ENCODE results near the gene DLK2.
"Not testable (repeated sequence)": the region's sequence is repeated elsewhere in the genome, so short reads cannot be mapped to it uniquely, and the experiment has no call there.

DLK2 gene

DNA sequence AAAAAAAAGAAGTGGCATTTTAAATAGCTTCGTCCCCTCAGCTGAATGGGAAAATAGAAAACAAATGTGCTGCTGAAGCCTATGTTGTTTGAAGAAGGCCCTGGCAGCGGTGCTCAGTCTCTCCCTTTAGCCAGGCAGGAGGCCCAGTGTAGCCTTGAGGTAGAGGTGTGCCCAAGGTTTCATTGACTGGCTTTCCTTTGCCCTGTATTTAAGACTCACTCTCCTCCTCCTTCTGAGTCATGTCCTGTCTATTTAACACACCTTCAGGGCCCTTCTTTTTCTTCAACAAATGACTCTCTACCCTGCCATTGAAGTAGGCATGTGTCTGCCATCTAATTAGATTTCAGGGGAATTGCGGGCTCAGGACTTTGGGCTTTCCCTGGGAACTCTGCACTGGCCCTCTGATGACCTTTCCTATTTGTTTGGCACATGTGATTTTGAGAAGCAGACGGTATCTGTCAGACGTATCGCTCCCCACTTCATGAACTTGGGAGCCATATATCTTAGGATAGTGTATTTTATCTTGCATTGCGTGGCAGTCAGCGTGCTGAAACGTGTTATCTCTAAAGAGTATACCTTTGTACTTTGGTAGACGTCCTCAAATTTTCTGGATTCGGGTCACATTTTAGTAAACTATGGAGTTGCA lies 26.4 kb upstream of the DLK2 start:
- in situ Hi-C loops (cut with MboI; ENCODE audit: low sequenced_read_pairs), result no loop called here

DNA sequence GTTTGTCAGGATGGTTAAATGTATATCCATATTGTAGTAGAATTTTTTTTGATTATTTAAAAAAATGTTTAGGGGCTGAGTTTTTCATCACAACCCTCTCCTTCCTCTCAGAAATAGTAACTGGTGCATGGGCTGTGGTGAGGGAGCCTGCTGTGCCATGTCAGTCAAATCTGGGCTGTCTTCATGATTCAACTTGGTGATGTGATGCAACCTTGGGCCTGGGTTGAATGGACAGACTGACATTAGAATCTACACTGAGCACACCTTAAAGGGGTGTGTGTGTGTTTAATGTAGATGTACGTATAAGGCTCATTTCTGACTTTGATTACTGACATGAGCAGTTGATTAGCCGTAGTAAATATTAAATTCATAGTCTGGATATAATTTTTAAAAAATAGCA lies 25.7 kb upstream of the DLK2 start:
- in situ Hi-C loops (cut with MboI; ENCODE audit: low sequenced_read_pairs), result no loop called here

DNA sequence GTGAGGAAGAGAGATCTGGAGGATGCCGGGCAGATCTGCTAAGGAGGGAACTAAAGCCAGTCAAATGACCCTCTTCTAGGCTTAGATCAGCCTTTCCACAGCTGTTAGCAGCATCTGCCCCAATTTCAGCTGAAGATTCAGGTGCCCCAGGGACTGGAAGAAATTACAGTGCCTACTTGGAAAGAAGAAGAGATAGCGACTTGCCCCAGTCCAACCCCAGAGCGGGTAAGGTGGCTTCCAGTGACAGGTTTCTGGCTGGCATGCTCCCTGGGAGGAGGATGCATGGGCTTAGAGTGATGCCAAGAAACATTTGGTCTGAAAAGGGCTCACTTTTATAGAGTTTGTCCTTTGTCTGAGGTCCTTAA lies 22.6 kb upstream of the DLK2 start:
- in situ Hi-C loops (cut with MboI; ENCODE audit: low sequenced_read_pairs), result no loop called here

DNA sequence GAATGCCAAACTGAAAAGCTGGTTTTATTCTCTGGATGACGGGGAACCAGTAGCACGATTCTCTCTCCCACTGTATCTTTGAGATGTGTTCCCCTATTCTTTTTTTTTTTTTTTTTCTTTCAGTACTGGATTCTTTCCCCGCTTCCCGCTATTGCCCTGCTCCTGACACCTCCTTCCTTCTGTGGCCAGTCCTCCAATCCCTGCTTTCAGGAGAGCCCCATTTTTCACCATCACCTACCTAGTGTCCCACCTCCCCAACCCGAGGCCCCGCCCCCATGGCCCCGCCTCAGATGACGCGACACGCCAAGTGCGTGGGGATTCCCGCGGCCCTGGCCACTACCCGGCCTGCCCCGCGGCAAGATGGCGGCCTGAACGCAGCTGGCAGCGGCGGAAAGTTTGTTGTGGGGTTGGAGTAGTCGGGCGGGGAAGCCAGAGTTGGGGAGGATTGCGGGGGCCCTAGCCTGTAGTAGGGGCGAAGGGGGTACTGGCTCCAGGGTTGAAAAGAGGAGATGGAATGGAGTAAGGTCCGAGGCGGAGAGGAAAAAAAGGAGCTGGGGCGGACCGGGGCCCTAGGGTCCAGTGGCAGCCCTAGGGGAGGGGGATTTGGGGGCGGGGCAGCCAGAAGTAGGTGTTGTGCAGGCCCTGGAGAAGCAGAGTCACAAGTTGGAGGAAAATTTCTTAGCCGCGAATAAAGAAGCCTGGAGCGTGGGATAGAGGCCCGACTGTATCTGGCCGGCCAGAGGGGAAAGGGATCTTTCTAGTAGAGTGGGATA lies 22.1 kb upstream of the DLK2 start, which contains the start of gene TJAP1:
Gene TJAP1, plus strand, starts transcription at position 336 of the 773 bp plus-strand sequence. CDS start 21,432 bp downstream, outside the sequence.
- in situ Hi-C loops (cut with MboI; ENCODE audit: low sequenced_read_pairs), result no loop called here

DNA sequence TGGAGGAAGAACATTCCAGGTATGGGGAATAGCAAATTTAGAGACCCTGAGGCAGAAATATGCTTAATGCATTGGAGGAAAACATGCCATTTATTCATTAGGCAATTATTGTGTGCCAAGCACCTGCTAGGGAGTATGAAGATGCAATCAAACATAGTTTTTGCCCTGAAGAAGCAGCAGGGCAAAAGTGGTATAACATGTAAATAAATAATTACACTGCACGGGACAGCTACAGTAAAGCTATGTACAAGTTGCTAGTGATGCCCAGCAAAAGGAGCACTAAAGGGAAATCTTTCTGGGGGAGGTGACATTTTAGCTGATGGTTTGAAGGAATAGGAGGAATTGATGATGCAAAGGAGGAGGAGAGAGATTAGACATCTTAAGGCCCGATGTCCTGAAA lies 21.4 kb upstream of the DLK2 start:
- in situ Hi-C loops (cut with MboI; ENCODE audit: low sequenced_read_pairs), result no loop called here

DNA sequence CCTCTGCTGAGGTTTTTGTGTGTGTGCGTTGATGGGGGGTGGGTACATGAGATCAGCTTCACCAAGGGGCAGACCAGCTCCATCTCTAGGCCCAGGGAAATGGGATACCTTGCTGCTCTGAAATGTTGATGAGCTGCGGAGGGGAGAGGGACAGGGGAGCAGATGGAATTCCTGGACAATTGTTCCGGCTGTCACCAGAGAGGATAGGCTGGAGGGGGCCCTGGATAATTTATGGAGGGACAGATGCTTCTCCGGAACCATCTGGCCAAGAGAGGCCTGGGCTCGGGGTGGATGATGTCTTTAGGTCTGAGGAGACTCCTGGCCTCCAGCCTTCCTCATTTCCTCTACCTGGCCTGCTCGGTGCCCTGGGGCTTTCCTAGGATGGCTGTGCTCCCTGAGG lies 20.2 kb upstream of the DLK2 start:
- in situ Hi-C loops (cut with MboI; ENCODE audit: low sequenced_read_pairs), result no loop called here

DNA sequence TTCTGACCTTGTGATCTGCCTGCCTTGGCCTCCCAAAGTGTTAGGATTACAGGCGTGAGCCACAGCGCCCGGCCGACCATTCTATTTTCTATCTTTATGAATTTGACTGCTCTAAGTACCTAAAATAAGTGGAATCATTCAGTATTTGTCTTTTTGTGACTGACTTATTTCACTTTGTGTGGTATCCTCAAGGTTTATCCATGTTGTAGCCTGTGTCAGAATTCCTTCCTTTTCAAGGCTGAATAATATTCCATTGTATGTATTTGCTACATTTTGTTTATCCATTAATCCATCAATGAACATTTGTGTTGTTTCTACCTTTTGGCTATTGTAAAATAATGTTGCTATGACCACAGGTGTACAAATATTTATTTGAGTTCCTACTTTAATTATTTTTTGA lies 17.2 kb upstream of the DLK2 start:
- in situ Hi-C loops (cut with MboI; ENCODE audit: low sequenced_read_pairs), result no loop called here

DNA sequence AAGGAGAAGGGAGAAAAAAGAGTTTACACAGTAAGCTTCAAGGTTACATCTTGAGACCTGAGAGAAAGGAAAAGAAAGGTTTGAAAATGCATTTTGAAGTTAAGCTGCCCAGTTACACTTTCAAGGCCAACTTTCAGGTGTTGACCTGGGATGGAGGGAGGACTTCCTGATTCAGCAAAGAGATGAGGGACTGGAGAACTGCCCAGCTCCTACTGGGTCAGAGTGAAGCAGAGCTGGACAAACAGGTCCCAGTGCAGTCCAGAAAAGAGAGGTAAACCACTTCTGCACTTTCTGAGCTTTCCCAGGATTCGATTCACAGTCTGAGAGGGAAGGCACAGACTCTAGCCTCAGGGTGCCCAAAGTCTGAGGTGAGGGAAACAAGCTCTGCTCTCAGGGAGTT lies 16.1 kb upstream of the DLK2 start:
- in situ Hi-C loops (cut with MboI; ENCODE audit: low sequenced_read_pairs), result no loop called here

DNA sequence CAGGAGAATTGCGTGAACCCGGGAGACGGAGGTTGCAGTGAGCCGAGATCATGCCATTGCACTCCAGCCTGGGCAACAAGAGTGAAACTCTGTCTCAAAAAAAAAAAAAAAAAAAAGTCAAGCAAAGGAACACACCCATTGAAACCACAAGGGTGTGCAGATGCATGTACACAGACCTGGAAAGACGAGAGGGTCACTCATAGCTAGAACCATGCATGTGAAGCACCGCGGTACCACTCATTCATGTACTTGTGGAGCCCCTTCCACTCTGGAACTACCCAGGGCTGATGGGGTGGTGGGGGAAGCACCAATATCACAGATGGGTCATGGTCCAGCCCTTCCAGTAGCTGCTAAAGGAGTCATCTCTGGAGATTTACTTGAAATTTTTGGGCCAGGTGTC lies 14.6 kb upstream of the DLK2 start:
- in situ Hi-C loops (cut with MboI; ENCODE audit: low sequenced_read_pairs), result no loop called here

DNA sequence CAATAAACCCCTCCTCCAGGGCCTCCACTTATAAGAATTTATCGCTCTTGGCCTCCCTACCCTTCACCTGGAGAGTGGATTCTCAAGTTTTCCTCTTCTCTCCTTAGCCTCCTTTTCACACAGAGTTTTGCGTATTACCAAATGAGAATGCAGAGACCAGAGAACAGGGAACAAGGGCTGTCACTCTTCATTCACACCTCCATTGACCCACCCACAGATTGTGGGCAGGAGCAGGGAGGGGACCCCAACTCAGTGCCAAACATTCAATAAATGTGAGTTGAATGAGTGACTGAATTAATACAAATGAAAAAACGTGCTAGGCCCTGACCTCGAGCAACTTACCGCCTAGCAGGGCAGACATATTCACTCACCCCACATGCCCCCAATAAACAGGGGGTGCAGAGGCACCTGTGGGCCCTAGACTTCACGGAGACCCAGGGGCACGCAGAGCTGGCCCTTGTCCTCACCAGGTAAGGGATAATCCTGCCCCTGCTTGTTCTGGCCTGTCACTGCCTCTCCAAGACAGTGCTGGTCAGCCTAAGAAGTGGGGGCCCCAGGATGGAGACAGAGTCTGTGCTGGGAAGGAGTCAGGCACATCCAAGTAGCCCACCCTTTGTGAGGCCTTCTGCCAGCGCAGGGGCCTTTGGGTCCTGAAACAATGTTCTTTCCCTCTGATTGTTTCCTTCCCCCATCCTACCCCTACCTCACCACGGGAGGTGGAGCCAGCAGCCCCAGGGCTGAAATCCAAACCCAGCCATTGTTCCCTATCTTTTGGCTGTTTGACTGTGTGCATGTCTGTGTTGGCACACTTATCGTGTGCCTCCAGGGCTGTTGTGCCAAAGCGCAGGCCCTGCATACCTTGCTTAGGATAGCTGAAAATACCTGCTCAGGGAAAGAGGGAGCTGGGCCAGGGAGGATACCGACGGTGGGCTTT lies 13.7 kb upstream of the DLK2 start:
- in situ Hi-C loops (cut with MboI; ENCODE audit: low sequenced_read_pairs), result no loop called here

DNA sequence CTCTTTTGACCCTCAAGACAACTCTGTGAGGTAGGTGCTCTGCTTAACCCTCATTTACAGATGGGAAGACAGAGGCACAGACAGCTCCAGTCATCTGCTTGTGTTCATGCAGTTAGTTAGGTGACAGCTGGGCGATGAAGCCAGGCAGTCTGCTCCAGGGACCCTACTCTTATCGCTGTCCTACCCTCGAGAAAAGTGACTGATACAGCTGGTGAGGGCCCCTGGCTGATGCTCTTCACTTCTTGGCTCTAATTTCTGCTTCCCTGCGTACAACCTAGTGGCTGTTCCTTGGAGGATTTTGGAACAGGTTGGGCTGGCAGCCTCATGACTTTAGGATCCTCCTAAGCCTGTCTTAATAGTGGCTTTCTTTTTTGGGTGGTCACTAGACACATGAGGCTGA lies 12.9 kb upstream of the DLK2 start:
- in situ Hi-C loops (cut with MboI; ENCODE audit: low sequenced_read_pairs), result no loop called here

DNA sequence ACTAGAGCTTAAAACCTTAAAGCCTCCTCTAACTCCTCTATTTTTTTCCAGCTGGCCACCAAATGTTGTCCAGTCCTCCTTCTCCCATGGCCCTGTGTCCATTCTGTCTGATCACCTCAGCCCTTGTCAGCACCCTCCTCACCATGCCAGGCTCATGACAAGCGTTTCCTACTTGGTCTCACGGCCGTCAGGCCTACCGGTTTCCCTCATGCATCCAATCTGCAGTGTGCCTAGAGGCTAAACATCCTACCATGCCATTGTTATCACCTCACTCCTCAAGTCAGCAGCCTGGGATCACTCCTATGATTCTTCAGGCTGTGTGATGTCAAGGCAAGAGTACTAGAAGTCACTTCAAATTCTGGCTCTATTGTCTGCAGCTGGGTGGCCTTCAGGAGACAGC lies 12.4 kb upstream of the DLK2 start:
- in situ Hi-C loops (cut with MboI; ENCODE audit: low sequenced_read_pairs), result no loop called here

DNA sequence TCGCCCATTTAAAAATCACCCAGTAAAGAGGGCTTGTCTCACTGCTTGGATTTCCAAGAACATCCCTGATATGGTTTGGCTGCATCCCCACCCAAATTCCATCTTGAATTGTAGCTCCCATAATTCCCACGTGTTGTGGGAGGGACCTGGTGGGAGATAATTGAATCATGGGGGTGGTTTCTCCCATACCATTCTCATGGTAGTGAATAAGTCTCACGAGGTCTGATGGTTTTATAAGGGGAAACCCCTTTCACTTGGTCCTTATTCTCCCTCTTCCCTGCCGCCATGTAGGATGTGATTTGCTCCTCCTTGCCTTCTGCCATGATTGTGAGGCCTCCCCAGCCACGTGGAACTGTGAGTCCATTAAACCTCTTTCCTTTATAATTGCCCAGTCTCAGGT lies 11.9 kb upstream of the DLK2 start:
- in situ Hi-C loops (cut with MboI; ENCODE audit: low sequenced_read_pairs), result not testable (repeated sequence)

DNA sequence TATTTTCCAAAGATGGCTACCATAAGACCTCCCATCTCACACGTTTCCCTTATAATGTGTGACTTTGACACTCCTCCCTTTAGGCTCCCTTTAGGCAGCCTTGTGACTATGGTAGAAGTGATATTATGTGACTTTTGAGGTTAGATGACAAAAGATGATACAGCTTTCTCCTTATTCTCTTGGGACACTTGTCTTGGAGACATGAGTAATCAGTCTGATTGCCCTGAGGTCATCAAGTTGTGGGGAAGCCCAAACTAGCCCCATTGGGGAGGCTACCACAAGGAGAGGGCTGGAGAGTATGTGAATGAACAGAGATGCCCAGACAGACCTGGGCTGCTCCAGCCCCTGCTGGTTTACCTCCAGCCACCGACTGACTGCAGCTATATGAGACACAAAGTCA lies 10.6 kb upstream of the DLK2 start:
- in situ Hi-C loops (cut with MboI; ENCODE audit: low sequenced_read_pairs), result no loop called here

DNA sequence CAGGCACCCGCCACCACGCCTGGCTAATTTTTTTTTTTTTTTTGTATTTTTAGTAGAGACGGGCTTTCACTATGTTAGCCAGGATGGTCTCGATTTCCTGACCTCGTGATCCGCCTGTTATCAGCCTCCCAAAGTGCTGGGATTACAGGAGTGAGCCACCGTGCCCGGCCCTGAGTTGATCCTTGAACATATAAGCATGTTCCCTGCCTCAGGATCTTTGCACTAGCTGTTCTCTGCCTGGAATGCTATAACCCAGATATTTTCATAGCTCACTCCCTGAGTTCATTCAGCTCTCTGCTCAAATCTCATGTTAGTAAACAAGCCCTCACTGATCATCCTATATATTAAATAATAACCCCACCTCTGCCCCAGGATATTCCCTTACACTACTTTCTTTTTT lies 9.0 kb upstream of the DLK2 start:
- in situ Hi-C loops (cut with MboI; ENCODE audit: low sequenced_read_pairs), result no loop called here

DNA sequence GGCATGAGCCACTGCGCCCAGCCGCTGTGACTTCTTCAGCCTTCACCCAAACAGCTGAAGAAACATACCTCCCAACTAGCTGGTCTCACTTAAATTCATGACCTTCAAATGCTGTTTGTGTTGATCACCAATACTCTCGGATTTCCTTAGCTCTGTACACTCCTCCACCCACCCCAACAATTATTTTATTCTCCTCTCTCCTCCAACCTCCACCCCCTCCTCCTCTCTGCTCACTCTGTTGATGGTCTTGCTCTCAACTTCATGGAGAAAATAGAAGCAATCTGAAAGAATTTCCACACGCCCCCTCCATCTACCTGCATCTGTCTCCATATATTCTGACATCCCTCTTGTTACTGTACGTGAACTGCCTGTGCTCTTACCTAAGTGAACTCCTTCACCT lies 6.6 kb upstream of the DLK2 start:
- in situ Hi-C loops (cut with MboI; ENCODE audit: low sequenced_read_pairs), result no loop called here

DNA sequence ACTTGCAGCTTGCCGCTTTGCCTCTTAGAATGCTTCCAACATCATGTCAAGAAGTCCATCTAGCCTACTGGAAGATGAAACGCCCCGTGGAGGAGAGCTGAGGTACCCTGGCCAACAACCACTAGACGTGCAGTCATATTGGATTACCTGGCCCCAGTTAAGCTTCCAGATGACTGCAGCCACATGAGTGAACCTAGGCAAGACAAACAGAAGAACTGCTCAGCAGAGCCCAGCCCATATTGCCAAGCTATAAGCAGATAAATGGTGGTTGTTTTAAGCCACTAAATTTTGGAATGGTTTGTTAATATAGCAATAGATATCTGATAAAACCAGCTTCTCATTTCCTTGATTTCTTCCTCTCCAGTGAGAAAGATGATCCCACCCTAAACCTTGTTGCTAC lies 4.7 kb upstream of the DLK2 start:
- in situ Hi-C loops (cut with MboI; ENCODE audit: low sequenced_read_pairs), result no loop called here

DNA sequence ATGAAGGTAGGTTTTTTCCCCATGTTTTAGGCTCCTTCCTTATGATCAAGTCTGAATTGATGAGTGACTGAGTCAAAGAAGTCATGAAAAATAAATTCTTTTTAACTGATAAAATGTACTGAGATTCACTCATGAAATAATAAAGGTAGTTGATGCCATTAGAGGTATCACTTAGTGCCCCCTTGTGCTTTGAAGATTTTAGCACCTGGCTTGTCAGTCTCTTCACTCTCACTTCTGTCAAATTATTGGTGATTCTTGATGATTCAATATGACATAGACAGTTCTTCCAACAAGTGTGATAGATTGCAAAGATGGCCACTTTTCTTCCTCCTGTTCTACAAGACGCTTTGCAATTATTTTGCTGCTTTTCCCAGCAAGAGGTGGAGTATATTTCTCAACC lies 4.2 kb upstream of the DLK2 start:
- in situ Hi-C loops (cut with MboI; ENCODE audit: low sequenced_read_pairs), result no loop called here

DNA sequence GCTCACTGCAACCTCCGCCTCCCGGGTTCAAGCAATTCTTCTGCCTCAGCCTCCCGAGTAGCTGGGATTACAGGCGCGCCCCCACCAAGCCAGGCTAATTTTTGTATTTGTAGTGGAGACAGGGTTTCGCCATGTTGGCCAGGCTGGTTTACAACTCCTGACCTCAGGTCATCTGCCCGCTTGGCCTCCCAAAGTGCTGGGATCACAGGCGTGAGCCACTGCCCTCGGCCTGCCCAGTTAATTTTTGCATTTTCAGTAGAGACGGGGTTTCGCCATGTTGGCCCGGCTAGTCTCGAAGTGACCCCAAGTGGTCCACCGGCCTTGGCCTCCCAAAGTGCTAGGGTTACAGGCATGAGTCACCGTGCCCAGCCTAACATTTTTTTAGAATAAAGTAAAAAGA lies 2.8 kb upstream of the DLK2 start:
- in situ Hi-C loops (cut with MboI; ENCODE audit: low sequenced_read_pairs), result not testable (repeated sequence)

DNA sequence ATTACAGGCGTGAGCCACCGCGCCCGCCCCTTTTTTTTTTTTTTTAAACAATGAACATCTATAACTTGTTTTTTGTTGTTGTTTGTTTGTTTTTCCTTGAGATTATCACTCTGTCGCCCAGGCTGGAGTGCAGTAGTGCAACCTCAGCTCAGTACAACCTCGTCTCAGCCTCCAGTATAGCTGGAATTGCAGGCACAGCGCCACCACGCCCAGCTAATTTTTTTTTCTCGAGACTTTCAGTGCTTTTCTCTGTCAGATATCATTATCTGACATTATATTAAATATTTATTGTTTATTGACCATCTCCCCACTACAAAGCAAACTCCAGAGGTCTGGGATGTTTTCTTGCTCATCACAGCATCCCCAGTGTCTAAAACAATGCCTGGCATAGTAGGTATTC lies 2.3 kb upstream of the DLK2 start:
- in situ Hi-C loops (cut with MboI; ENCODE audit: low sequenced_read_pairs), result no loop called here

DNA sequence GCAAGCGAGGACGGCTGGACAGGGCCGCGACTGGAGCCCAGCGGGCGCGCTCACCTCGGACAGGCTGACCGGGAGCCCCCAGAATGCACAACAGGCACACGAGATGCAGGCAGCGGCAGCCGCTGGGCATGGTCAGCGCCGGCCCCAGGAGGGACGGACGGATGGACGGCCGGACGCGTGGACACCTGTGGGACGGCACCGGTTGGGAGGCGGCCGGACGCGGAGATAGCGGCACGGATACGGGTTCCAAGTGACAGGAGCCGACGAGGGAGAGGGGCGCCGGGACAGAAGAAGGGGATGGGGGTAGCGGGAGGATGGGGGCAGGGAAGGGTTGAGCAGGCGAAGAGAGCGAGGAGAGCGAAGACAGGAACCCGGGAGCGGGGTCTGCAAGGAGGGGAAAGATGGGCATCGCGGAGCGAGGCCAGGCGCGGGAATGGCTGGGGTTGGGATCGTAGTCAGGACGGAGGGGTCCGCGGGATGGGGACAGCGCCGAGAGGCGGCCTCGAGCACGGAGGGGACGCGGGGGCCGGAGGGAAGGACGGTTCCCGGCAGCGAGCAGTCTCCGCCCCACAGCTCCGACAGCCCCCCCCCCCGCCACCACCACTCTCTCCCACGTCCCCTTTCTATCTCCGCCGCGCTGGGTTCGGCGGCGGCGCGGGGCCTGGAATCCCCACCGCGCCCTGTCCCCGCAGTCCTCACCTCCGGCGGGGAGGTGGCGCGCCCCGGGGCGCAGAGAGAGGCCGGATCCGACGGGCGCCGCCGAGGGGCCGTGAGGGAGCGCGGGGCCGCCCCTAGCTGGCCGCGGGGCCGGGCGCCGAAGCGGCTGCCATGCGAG lies 435 bp downstream of the DLK2 start:
- in situ Hi-C loops (cut with MboI; ENCODE audit: low sequenced_read_pairs), result no loop called here
